Kidney glomerular epithelial cell (primary cell): ENCODE results near the gene CALD1.
A peak's percentile ranks its signal among the peaks of the same experiment; 100 is the strongest.

Experiments used
- DNase-seq: peaks from one replicate; lab custom pipeline; 2025; lab: John Stamatoyannopoulos, UW

CALD1 gene

DNA sequence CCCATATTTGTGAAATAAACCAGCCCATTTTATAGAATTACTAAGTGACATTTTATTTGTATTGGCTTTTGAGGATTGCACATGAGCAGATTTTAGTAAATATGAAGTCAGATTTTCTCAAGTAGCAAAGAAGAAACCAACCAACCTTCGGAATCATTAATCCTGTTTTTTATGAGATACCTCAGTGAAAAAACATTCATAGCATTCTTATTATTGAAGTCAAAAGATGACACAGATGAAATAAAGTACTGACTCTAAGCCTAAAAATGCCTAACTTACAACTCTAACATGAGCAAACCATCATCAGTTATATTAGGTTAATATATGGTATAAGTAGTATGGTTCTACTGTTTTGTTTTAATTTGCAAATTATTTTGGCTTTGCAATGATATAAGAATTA, 147.0 kb downstream of the CALD1 start:
- no peak for DNase-seq

DNA sequence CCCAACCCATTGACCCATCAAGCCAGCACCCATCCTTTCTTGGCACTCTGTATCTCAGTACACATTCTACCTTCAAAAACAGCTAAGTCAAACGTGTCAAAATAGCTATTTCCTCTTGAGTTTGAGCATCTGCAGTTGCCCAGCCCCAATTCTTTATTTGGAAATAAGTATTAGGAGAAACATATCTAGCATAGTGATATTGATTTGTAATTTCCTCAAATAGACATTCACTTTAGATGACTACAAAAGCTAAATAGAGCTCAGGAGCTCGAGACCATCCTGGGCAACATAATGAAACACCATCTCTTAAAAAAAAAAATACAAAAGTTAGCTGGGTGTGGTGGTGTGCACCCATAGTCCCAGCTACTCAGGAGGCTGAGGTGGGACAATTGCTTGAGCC, 147.6 kb downstream of the CALD1 start:
- no peak for DNase-seq

DNA sequence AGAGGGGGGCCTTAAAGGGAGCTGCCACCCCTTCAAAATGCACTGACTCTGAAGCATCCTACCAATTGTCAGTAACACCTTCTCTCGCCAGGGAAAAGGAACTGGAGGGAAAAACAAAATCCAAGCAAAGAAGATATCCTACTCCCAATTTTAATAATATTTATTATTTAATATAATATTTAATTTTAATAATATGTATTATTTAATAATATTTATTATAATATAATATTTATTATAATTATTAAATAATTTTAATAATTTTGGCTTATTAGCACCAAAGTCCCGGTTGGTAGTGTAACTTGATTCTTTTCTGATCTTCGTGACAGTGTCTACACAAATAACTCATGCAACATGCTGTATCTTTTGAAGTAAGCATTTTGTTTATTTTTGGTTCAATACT, 148.3 kb downstream of the CALD1 start:
- DNase-seq, result no peak

DNA sequence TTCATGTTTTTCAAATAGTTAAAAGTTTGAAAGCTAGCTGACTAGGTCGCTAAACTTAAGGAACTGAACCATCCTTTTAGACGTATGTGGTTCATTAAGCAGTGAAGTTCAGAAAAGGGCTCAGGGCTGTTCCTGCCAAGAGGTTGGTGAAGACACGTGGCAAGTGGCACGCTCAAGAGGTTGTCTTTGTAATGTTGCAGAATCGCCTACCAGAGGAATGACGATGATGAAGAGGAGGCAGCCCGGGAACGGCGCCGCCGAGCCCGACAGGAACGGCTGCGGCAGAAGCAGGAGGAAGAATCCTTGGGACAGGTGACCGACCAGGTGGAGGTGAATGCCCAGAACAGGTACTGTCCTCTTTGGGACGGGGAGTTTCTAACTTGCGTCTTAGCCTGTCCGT, 149.1 kb downstream of the CALD1 start:
- no peak for DNase-seq

DNA sequence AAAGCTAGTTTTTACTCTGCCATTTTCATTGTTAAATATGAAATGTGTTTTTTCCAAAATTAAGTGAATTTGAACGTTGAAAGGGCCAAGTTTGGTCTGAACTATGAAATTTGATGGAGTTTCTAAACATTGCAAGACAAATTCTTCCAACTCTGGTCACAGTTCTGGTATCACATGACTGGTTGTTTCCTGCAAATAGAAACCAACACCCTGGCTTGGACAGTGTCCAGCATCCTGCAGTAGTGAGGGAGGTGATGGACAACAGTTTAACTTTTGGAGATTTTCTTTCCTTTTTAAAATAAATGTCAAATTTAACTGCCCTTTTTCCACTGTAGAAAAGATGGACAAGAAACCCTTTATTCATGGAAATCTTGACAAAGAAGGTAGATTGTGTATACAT, 152.1 kb downstream of the CALD1 start:
- no peak for DNase-seq

DNA sequence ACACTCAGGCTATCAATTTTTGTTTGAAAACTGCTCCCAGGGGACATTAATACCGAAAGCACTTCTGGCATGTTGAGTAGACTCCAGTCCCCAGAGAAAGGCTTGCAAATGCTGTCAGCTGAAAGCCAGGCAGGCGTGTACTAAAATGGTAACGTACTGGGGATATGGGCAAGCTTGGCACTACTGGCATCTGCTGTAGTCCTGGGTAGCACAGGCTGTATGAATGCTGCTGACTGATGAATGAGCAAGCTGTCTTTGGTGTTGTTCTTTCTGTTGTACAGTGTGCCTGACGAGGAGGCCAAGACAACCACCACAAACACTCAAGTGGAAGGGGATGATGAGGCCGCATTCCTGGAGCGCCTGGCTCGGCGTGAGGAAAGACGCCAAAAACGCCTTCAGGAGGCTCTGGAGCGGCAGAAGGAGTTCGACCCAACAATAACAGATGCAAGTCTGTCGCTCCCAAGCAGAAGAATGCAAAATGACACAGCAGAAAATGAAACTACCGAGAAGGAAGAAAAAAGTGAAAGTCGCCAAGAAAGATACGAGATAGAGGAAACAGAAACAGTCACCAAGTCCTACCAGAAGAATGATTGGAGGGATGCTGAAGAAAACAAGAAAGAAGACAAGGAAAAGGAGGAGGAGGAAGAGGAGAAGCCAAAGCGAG, 153.4 kb downstream of the CALD1 start:
- no peak for DNase-seq

DNA sequence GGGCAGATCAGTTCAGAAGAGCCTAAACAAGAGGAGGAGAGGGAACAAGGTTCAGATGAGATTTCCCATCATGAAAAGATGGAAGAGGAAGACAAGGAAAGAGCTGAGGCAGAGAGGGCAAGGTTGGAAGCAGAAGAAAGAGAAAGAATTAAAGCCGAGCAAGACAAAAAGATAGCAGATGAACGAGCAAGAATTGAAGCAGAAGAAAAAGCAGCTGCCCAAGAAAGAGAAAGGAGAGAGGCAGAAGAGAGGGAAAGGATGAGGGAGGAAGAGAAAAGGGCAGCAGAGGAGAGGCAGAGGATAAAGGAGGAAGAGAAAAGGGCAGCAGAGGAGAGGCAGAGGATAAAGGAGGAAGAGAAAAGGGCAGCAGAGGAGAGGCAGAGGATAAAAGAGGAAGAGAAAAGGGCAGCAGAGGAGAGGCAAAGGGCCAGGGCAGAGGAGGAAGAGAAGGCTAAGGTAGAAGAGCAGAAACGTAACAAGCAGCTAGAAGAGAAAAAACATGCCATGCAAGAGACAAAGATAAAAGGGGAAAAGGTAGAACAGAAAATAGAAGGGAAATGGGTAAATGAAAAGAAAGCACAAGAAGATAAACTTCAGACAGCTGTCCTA, 154.1 kb downstream of the CALD1 start:
- DNase-seq, result no peak

DNA sequence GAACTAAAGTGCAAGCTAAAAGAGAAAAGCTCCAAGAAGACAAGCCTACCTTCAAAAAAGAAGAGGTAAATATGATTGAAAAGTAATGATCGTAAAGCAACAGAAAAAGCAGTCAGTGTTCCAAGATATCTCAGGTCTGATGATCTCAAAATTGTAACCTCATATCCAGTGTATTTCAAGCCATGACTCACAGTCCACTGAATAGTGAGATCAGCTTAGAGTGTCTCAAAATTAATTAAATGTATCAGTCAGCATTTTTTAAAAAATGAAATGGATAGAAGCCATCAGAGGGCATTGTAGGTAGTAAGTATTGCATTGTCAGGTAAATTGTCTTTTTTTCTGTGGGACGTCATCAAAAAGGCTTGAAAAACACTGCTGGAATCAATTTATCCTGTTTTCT, 156.3 kb downstream of the CALD1 start:
- no peak for DNase-seq

DNA sequence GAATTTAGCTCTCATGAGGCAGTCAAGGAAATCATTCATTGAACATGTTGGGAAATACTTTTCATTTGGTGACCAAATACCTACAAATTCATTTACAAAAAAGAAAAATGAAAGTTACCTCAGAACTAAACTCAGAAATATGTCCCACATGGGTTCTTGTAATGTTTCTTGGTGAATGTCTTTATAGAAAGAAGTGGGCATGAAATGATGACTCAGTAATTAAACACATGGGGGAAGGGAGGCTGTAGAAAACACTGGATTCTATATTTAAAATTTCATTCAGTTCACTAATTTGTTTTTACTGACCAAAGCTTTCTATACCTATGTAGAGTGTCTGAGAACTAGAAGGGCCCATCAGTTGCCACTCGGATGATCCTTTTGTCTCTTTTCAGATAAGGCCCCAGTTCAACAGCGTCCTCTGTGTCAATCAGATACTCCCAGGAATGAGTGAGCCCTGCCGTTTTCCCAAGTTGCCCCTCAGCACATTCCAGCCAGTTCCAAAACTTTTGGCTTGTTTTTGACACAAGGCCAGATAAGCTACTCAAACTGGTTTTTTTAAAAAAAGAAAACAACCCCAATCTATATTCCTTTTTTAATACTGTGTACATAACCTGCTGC, 157.6 kb downstream of the CALD1 start:
- no peak for DNase-seq

DNA sequence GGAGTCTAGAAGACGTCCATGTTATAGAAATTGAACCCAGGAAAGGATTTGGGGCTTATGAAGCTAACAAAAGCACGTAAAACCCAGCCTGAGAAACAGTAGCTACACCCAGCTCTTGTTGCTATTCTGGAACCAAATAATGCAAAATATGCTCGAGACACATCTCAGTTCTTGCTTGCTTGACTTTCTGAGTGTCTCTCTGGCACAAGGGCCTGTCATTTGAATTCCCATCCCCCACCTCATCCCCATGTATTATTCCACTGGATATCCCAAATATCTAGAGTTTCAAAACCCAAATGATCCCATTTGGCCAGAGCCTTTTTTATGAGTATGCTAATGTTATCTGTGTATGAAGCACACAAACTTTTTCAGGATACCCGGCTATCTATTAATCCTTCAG, 158.7 kb downstream of the CALD1 start:
- no peak for DNase-seq

DNA sequence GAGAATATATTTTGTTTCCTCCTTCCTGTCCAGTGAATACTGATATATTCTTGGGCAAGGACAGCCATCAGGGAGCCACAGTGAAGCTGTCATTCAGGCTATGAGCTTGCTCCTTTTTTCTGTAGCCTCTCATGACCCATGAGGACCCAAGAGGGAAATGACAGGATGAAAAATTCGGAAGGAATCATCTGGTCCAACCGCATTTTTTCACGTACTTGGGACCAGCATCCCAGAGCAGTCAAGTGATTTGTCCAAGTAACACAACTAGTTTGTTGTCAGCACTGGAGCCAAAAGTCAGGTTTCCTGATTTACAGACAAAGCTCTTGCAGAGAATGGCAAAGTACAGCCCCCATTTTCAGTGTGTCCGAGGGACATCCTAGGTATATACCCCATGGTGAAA, 159.7 kb downstream of the CALD1 start:
- no peak for DNase-seq

DNA sequence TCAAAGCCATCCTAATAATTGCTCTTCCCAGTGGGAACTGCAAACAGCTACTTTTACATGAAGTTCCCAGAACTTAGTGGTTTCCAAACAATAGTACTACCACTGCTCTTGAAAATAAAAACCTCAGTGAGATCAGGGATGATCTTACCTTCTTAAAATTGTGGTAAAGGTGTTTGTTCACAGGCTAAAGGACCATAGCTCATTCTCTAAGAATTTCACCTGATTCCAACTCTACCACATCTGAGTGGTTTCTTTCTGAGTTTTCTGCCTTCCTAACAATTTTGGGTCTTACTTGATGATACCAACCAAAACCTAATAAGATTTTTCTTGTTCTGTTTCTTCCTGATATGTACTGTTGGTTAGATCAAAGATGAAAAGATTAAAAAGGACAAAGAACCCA, 161.3 kb downstream of the CALD1 start:
- DNase-seq, result no peak

DNA sequence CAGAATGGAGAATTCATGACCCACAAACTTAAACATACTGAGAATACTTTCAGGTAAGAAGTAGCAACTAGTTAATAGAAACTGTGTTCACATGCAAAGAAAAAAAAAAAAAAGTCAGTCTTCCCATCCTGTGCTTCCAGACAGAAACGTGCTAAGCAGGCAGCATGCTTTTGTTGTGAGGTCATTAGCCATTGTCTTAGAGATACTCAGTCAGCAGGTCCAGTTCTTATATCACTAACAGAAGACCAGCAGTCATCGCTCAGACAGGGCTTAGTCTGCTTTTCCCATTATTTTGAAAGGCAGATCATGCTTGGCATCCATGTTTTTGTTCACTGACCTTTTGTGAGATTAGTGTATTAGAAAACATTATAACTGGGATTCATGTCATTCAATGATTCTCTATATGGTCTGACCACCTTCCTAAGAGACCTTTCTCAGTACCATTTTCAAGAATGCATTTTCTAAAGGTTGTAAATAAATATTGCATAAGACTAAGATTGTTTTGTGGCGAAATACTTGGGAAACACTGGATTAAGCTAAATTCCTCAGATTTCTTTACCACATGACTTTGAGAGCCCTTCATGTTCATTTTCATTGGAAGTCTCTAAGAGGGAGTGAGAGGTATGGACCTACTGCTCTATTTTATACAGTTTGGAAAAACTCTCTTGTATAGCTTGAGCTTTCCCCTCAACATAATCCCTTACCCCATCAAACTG, 161.9 kb downstream of the CALD1 start:
- DNase-seq, result peak; percentile 84

DNA sequence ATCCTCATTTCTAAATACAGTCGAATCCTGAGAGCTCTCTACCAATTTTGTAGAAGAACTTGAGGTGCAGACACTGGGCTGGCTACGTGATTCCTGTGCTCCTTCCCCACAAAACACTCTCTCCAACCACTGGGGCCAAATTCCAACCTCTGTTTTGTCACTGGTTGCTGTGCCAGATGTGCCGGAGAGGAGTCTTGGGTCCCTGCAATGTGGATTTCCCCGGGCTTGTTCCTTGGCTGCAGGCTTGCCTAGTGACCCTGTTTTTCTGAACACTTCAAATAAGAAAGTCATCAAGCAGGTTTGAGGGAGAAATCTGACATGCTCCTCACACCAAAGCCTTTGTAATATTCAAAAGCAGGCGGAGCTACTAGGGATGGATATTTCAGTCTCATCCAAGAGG, 162.5 kb downstream of the CALD1 start:
- DNase-seq, result no peak

DNA sequence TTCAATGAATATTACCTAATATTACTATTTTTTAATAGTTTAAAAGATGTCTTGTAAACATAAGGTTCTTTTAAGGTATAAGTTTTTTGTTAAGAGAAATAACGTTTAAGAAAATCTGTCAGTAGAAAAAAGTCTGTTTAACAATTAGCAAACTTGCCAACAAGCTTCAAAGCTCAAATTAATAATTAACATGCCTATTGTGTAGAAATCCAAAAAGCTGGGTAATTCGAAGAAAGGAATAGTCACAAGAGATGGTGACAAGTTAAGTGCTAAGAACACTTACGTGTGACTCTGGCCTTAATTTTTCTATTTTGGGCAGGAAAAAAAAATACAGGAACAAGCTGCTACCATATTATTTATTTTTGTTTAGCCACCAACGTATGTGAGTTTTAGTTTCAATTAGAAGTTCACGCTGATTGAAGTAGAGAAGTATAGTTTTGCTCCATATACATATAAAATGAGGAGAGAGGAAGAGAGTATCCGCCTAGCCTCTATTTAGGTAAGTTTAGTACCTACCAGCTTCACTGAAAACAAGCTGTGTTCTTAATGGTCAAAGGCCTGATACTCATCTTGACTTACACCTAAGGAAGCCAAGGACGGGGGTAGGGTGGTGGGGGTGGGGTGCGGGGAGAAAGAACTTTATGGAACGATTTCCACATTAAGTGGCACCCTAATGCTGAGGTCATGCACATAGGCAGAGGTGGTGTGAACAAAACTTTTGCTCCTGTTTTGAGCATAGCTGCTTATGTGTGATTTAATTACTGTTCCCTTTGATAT, 163.4 kb downstream of the CALD1 start:
- DNase-seq, result no peak

DNA sequence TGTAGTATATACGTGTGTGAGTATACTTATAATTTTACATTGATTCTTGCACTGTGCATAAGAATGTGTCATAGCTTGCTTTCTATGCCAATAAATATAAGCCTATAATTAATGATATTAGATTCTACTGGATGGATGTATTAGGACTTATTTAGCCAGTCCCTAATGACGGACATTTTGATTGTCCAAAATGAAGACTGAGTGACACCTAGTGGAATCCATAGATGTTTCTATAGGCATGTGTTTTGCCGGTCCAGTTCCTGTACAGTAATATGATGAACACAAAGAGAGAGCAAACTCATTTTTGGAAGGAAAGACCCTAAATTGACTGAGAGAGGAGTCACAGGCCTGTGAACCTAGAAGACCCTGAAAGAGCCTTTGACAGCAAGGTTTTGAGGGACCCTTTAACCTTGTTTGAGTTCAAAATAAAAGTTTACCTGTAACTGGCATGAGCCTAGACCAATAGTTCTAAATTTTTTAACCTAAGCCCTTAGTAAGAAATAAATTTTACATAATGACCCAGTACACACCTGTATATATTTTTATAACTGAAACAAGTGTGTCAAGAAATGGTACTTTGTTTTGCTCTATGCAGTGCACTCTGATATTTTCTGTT, 164.5 kb downstream of the CALD1 start:
- no peak for DNase-seq

DNA sequence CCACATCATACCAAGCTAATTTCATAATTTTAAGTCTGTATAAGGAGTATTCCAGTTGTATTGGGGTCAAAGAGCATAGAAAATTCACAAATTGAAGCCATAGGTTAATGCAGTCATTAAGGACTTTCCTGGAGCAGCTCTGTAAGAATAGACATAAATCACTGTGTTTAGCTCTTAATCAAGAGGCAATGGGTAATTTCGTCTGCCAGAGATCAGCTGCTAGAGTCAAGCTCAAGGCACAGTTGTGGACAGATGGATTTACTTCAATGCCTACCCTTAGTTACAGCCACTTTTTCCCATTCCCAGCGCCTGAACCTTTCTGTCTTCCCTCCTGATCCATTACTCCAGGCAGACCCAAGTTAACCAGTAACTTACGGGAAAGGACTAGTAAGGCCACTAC, 166.3 kb downstream of the CALD1 start:
- no peak for DNase-seq

DNA sequence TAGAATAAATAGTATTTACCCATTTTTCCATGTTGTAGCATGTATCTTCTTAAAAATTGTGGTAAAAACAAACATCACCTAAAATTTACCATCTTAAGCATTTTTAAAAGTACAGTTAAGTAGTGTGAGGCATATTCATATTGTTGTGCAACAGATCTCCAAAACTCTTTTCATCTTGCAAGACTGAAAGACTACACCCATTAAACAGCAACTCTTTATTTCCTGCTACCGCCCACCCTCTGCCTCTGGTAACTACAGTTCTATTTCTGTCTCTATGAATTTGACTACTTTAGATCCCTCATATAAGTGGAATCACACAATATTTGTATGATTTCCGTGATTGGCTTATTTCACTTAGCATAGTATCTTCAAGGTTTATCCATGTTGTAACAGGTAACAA, 166.8 kb downstream of the CALD1 start:
- DNase-seq, result no peak

DNA sequence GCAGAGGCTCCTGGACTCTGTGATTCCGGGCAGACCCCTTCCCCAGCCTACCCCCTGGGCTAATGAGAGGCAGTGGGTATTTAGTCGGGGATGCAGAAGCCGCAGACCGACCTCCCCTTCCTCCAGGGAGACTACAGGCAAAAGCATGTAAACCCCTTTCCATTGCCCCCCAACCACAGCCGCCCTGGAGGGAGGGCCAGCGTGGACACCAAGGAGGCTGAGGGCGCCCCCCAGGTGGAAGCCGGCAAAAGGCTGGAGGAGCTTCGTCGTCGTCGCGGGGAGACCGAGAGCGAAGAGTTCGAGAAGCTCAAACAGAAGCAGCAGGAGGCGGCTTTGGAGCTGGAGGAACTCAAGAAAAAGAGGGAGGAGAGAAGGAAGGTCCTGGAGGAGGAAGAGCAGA, 167.9 kb downstream of the CALD1 start:
- no peak for DNase-seq

DNA sequence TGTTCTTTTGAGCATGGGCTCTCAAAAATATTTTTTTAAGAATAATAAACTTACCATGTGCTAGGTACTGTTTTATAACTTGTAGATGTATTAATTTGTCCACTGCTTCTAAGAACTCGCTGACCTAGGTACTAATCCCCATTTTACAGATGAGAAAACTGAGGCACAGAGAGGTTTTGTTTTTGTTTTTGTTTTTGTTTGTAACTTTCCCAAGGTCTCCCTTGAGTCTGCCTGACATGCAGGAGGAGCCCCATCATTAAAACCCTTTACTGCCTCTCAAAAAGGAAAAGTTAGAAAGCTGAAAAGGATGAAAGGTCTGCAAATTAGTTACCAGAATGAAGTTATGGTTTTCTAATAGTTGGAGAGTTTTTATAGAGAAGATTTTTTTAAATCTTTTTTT, 168.4 kb downstream of the CALD1 start:
- no peak for DNase-seq

DNA sequence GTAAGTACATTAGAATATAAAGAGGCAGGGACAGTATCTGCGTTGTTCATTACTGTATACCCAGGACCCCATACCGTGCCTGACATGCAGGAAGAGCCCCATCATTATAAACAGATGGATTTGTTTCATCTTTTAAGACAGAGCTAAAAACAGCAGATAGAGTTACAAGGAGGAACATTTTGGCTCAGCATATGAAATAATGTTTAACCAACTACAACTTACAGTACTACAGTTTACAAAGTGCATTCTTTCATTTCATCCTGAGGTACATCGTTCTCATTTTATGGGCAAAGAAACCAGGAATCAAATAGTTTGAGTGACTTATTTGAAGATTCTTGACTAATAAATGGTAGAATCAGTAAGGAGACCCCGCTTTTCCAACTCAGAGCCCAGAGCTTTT, 168.8 kb downstream of the CALD1 start:
- DNase-seq, result no peak

DNA sequence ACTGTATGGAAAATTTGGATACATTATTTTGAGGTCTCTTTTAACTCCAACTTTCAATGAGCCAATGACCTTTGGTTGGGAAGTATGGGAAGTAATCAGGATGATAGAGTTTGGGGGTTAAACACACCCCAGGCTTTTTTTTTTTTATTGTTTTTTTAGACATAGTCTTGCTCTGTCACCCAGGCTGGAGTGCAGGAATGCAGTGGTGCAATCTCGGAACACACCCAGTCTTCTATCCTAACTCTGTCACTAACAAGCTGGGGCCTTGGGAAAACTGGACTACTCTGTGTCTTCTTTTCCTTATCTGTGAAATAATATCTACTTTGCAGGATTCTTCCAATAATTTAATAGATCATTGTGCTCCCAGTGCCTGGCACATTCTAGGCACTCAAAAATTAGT, 169.3 kb downstream of the CALD1 start:
- DNase-seq, result no peak
